Mesenchymal stem cell (in vitro differentiated cells and primary cell): Measurements from ENCODE around the gene C8A.

ENCODE experiments used
- DNase-seq: peaks from one replicate; pipeline ENCODE4 v3.0.0-alpha.2; 2013
- H2AFZ ChIP-seq: one replicate; pipeline ENCODE4 v1.6.1; 2013; ENCODE audit warnings: low read depth, mild to moderate bottlenecking, control low read depth, inconsistent platforms, low read length, moderate library complexity
- H2AK5ac ChIP-seq: 2 replicates; pipeline ENCODE4 v1.6.1; 2013; ENCODE audit warnings: low read length, moderate library complexity, mild to moderate bottlenecking, inconsistent platforms; ENCODE audit not compliant: severe bottlenecking
- H2BK120ac ChIP-seq: one replicate; pipeline ENCODE4 v1.6.1; 2013; ENCODE audit warnings: low read depth, mild to moderate bottlenecking, inconsistent platforms, low read length, moderate library complexity
- H2BK12ac ChIP-seq, 2 experiments: one replicate each; pipeline ENCODE4 v1.6.1; 2013; ENCODE audit warnings: inconsistent platforms in 2 of 2, low read length in 2 of 2, mild to moderate bottlenecking in 2 of 2, moderate library complexity in 2 of 2, control low read depth in 1 of 2
- H2BK15ac ChIP-seq: one replicate; pipeline ENCODE4 v1.6.1; 2013; ENCODE audit warnings: mild to moderate bottlenecking, low read depth, inconsistent platforms; ENCODE audit not compliant: poor library complexity, severe bottlenecking
- H2BK5ac ChIP-seq: 2 replicates; pipeline ENCODE4 v1.6.1; 2013; ENCODE audit warnings: low read depth, mild to moderate bottlenecking, low read length, control low read depth, inconsistent platforms; ENCODE audit not compliant: poor library complexity, severe bottlenecking
- H3K14ac ChIP-seq, 2 experiments: one replicate each; pipeline ENCODE4 v1.6.1; 2013; ENCODE audit warnings: inconsistent platforms in 2 of 2, low read length in 2 of 2, control low read depth in 1 of 2, mild to moderate bottlenecking in 1 of 2, moderate library complexity in 1 of 2
- H3K18ac ChIP-seq, 2 experiments: one replicate each; pipeline ENCODE4 v1.6.1; 2013; ENCODE audit warnings: inconsistent platforms in 2 of 2, low read length in 2 of 2, control low read depth in 1 of 2, low read depth in 1 of 2, mild to moderate bottlenecking in 1 of 2
- H3K23ac ChIP-seq, 2 experiments: one replicate each; pipeline ENCODE4 v1.6.1; 2013; ENCODE audit warnings: inconsistent platforms in 2 of 2, low read length in 2 of 2, mild to moderate bottlenecking in 2 of 2, moderate library complexity in 2 of 2, control low read depth in 1 of 2
- H3K27ac ChIP-seq: 2 replicates; pipeline ENCODE4 v1.5.1; 2013; ENCODE audit warnings: mild to moderate bottlenecking, moderate library complexity, low read length, control low read depth, inconsistent platforms; ENCODE audit not compliant: poor library complexity, severe bottlenecking
- H3K27me3 ChIP-seq, 2 experiments: 2 replicates each; pipeline versions ENCODE4 v1.6.1 to v1.7.0; 2013; ENCODE audit warnings: low read length in 2 of 2, mild to moderate bottlenecking in 2 of 2, moderate library complexity in 2 of 2, control low read depth in 1 of 2, inconsistent platforms in 1 of 2; ENCODE audit not compliant: control insufficient read depth in 1 of 2, insufficient read depth in 1 of 2
- H3K36me3 ChIP-seq, 2 experiments: 2 replicates each; pipeline versions ENCODE4 v1.6.1 to v1.7.0; 2013; ENCODE audit warnings: low read length in 2 of 2, control low read depth in 1 of 2, inconsistent platforms in 1 of 2, low read depth in 1 of 2, mild to moderate bottlenecking in 1 of 2; ENCODE audit not compliant: insufficient read depth in 2 of 2, control insufficient read depth in 1 of 2
- H3K4ac ChIP-seq, 2 experiments: one replicate each; pipeline ENCODE4 v1.6.1; 2013; ENCODE audit warnings: inconsistent platforms in 2 of 2, low read length in 2 of 2, mild to moderate bottlenecking in 2 of 2, moderate library complexity in 2 of 2, control low read depth in 1 of 2, low read depth in 1 of 2
- H3K4me1 ChIP-seq: 2 replicates; pipeline ENCODE4 v1.6.1; 2013; ENCODE audit warnings: low read depth, low read length, control low read depth; ENCODE audit not compliant: control insufficient read depth, insufficient read depth
- H3K4me2 ChIP-seq: 2 replicates; pipeline ENCODE4 v1.6.1; 2013; ENCODE audit warnings: low read length, mild to moderate bottlenecking, inconsistent platforms; ENCODE audit not compliant: poor library complexity, severe bottlenecking
- H3K4me3 ChIP-seq, 2 experiments: 2 replicates each; pipeline versions ENCODE4 v1.5.1 to v1.7.0; 2013; ENCODE audit warnings: low read length in 2 of 2, mild to moderate bottlenecking in 2 of 2, control low read depth in 1 of 2, low read depth in 1 of 2; ENCODE audit not compliant: insufficient read depth in 1 of 2
- H3K79me1 ChIP-seq: replicated peaks from 2 replicates; pipeline ENCODE4 v1.6.1; 2013; ENCODE audit warnings: mild to moderate bottlenecking, control low read depth, low read length, inconsistent platforms; ENCODE audit not compliant: poor library complexity, severe bottlenecking
- H3K9ac ChIP-seq: 2 replicates; pipeline ENCODE4 v1.7.0; 2013; ENCODE audit warnings: mild to moderate bottlenecking, low read length, moderate library complexity
- H3K9me3 ChIP-seq: 2 replicates; pipeline ENCODE4 v1.7.0; 2013; ENCODE audit warnings: mild to moderate bottlenecking, low read length; ENCODE audit not compliant: control insufficient read depth
- H4K8ac ChIP-seq: one replicate; pipeline ENCODE4 v1.6.1; 2013; ENCODE audit warnings: inconsistent platforms, mild to moderate bottlenecking, low read length, moderate library complexity
- H4K91ac ChIP-seq: one replicate; pipeline ENCODE4 v1.6.1; 2013; ENCODE audit warnings: mild to moderate bottlenecking, low read length, inconsistent platforms
- WGBS: methylation state at CpG from one replicate; pipeline ENCODE4 v1.1.7; 2013; ENCODE audit warnings: mixed read lengths; 5-methylcytosine and 5-hydroxymethylcytosine counted together

Gene C8A

GRCh38 chr1:56831871-56832693, 22.5 kb upstream of the C8A start:
- H4K8ac ChIP-seq: no peak overlapping the region
- H3K79me1 ChIP-seq: no peaks in the 10 kb centered on the region
- peak; percentile 95 for DNase-seq
- no peak overlapping the region for H2AFZ ChIP-seq
- peak overlapping the region in 1 of 2 experiments; percentile 3 for H3K4me3 ChIP-seq
- H3K27ac ChIP-seq: peak overlapping the region; percentile 24
- no peak overlapping the region for H2AK5ac ChIP-seq
- no peaks in the 10 kb centered on the region for H3K9me3 ChIP-seq
- no peak overlapping the region for H2BK12ac ChIP-seq
- WGBS: 0% methylated on average over 6 of the region's 8 CpGs
- H3K4me2 ChIP-seq: no peak overlapping the region
- peaks cover 0 to 11% of the 10 kb centered on the region in 2 experiments for H3K27me3 ChIP-seq
- H3K36me3 ChIP-seq: no peaks in the 10 kb centered on the region
- peaks cover 2% of the 10 kb centered on the region for H3K4me1 ChIP-seq
- no peak overlapping the region for H2BK5ac ChIP-seq
- peak overlapping the region; percentile 83 for H3K9ac ChIP-seq
- H4K91ac ChIP-seq: no peak overlapping the region
- no peak overlapping the region for H3K4ac ChIP-seq
- no peak overlapping the region for H2BK15ac ChIP-seq
- no peak overlapping the region for H3K23ac ChIP-seq
- no peak overlapping the region for H3K14ac ChIP-seq
- H2BK120ac ChIP-seq: no peak overlapping the region
- no peak overlapping the region for H3K18ac ChIP-seq

- DNase-seq: peak; percentile 8
- H3K4me3 ChIP-seq: no peak overlapping the region
- no peak overlapping the region for H4K91ac ChIP-seq
- H3K18ac ChIP-seq: no peak overlapping the region
- no peak overlapping the region for H3K4ac ChIP-seq
- peak overlapping the region; percentile 81 to 83 for H2BK12ac ChIP-seq
- no peak overlapping the region for H2BK5ac ChIP-seq
- no peaks in the 10 kb centered on the region for H3K9me3 ChIP-seq
- H3K14ac ChIP-seq: no peak overlapping the region
- H3K9ac ChIP-seq: peak overlapping the region; percentile 83
- no peak overlapping the region for H2BK15ac ChIP-seq
- H3K27me3 ChIP-seq: peaks cover 0 to 10% of the 10 kb centered on the region in 2 experiments
- H3K36me3 ChIP-seq: no peaks in the 10 kb centered on the region
- H2AK5ac ChIP-seq: no peak overlapping the region
- H2AFZ ChIP-seq: no peak overlapping the region
- no peaks in the 10 kb centered on the region for H3K79me1 ChIP-seq
- no peak overlapping the region for H3K27ac ChIP-seq
- no peak overlapping the region for H4K8ac ChIP-seq
- 99% methylated on average over 4 of the region's 4 CpGs for WGBS
- H3K4me2 ChIP-seq: no peak overlapping the region
- no peak overlapping the region for H3K23ac ChIP-seq
- H3K4me1 ChIP-seq: peaks cover 5% of the 10 kb centered on the region
- H2BK120ac ChIP-seq: no peak overlapping the region
Observed at GRCh38 chr1:56833088-56833487, 21.5 kb upstream of the C8A start.

GRCh38 chr1:56834137-56834900, 20.3 kb upstream of the C8A start:
- 87% methylated on average over 5 of the region's 5 CpGs for WGBS
- Histone ChIP-seq H3K4ac (no peak overlapping the region), H3K4me2 (no peak overlapping the region), H3K9me3 (no peaks in the 10 kb centered on the region), H2BK5ac (no peak overlapping the region), H4K91ac (no peak overlapping the region), H3K27me3 (no peaks in the 10 kb centered on the region), H3K4me1 (peaks cover 5% of the 10 kb centered on the region), H2BK15ac (no peak overlapping the region), H3K14ac (no peak overlapping the region), H2BK120ac (no peak overlapping the region), H3K79me1 (no peaks in the 10 kb centered on the region), H3K9ac (no peak overlapping the region), H3K36me3 (no peaks in the 10 kb centered on the region), H3K18ac (no peak overlapping the region), H3K23ac (no peak overlapping the region), H3K4me3 (no peak overlapping the region), H3K27ac (no peak overlapping the region), H4K8ac (no peak overlapping the region), H2AK5ac (no peak overlapping the region), H2BK12ac (no peak overlapping the region), H2AFZ (no peak overlapping the region)
- no peak for DNase-seq

- WGBS: 98% methylated on average over 5 of the region's 5 CpGs
- no peak for DNase-seq
- no peak overlapping the region for H4K8ac ChIP-seq
- H2BK12ac ChIP-seq: no peak overlapping the region
- H3K4me1 ChIP-seq: peaks cover 5% of the 10 kb centered on the region
- H3K14ac ChIP-seq: no peak overlapping the region
- H3K79me1 ChIP-seq: no peaks in the 10 kb centered on the region
- H2AK5ac ChIP-seq: no peak overlapping the region
- no peak overlapping the region for H3K18ac ChIP-seq
- H3K27ac ChIP-seq: no peak overlapping the region
- H3K9ac ChIP-seq: no peak overlapping the region
- no peak overlapping the region for H3K4me3 ChIP-seq
- no peak overlapping the region for H2BK15ac ChIP-seq
- no peak overlapping the region for H3K4me2 ChIP-seq
- no peak overlapping the region for H4K91ac ChIP-seq
- no peaks in the 10 kb centered on the region for H3K27me3 ChIP-seq
- H3K9me3 ChIP-seq: peaks cover 7% of the 10 kb centered on the region
- H2AFZ ChIP-seq: no peak overlapping the region
- H3K4ac ChIP-seq: no peak overlapping the region
- H3K23ac ChIP-seq: no peak overlapping the region
- no peak overlapping the region for H2BK120ac ChIP-seq
- no peaks in the 10 kb centered on the region for H3K36me3 ChIP-seq
- H2BK5ac ChIP-seq: no peak overlapping the region
Observed at GRCh38 chr1:56835657-56836056, 18.9 kb upstream of the C8A start.
